Adrenal gland (tissue), 12 donors: ENCODE results near the gene SIRT5. TPM values are rescaled to one million over a fixed set of nuclear protein-coding genes. Genes with fewer than 3 reads are reported as not detected.
A peak's percentile ranks its signal among the peaks of the same experiment; 100 is the strongest.

Experiments
- DNase-seq, 7 donors: peaks; one replicate each; pipeline ENCODE4 v3.0.0-alpha.2; 2019 to 2020
- H3K27ac ChIP-seq, 5 donors: fragments of 200-600 bp; sonication (generic) in 4 of 5; 1 replicate in 3 of 5; 2 replicates in 2 of 5; pipeline versions ENCODE4 v1.5.1 to v1.8.0; 2016 to 2020; ENCODE audit warnings: mild to moderate bottlenecking in 1 of 5
- H3K27me3 ChIP-seq: fragments of 200-600 bp; 2 replicates; pipeline ENCODE4 v1.8.0; 2021
- H3K36me3 ChIP-seq, 2 donors: fragments of 200-600 bp; replicated peaks in 1 of 2; 1 replicate in 1 of 2; 2 replicates in 1 of 2; pipeline versions ENCODE4 v1.5.1 to v1.8.0; 2018 to 2022
- H3K4me1 ChIP-seq, 2 donors: fragments of 200-600 bp; replicated peaks in 1 of 2; 1 replicate in 1 of 2; 2 replicates in 1 of 2; pipeline versions ENCODE4 v1.5.1 to v1.8.0; 2018 to 2021
- H3K4me3 ChIP-seq, 4 donors: fragments of 200-600 bp; sonication (generic) in 3 of 4; one replicate each; pipeline ENCODE4 v1.5.1; 2016 to 2018
- H3K9me3 ChIP-seq, 3 donors: fragments of 200-600 bp; sonication (generic) in 1 of 3; replicated peaks in 1 of 3; 1 replicate in 2 of 3; 2 replicates in 1 of 3; pipeline versions ENCODE4 v1.5.1 to v1.8.0; 2016 to 2021
- CTCF ChIP-seq, 6 experiments: fragments of 450-650 bp in 4 of 6; fragments of 200-600 bp in 2 of 6; sonication (generic) in 1 of 6; IDR thresholded peaks; 1 replicate in 5 of 6; 2 replicates in 1 of 6; pipeline versions ENCODE4 v1.5.1 to v1.8.0; 2016 to 2021; ENCODE audit warnings: antibody characterized with exemption in 6 of 6, mild to moderate bottlenecking in 2 of 6, moderate library complexity in 1 of 6
- POLR2A ChIP-seq, 2 donors: fragments of 450-650 bp; IDR thresholded peaks; one replicate each; pipeline ENCODE4 v1.6.1; 2017; ENCODE audit warnings: antibody characterized with exemption in 2 of 2, mild to moderate bottlenecking in 2 of 2, moderate library complexity in 1 of 2
- WGBS, 4 donors: extraction: QIAGEN DNeasy Blood & Tissue Kit in 2 of 4; methylation state at CpG; one replicate each; pipeline versions ENCODE4 v1.1.5 to v1.1.7; 2013 to 2017; 5-methylcytosine and 5-hydroxymethylcytosine counted together
- intact Hi-C, 2 donors: fragments of 100-400 bp; cut with DNase I; formaldehyde crosslinking; loops; one replicate each; pipeline versions ENCODE4 v1.14.1 to v1.15.0; 2022 to 2023
- polyA plus RNA-seq, 3 donors: library from polyadenylated mRNA; stranded (reverse); fragments of 200-250 nt in 2 of 3; fragments of 350-450 nt in 1 of 3; fragmentation: Illumina TruSeq in 1 of 3; extraction: RNeasy Lipid Tissue Mini Kit (QIAGEN cat#74804) in 1 of 3; gene quantifications; one replicate each; pipeline ENCODE4 v1.2.3, GENCODE V29; 2013 to 2014
- total RNA-seq, 9 donors: library from RNA; depleted of rRNA in 4 of 9; stranded (reverse); fragments of >200 nt in 4 of 9; fragments of 120-200 nt in 1 of 9; fragmentation: NEBNext Ultra II Directional in 1 of 9; extraction: Animal tissue kit (Norgen Biotek cat#: 25700) in 1 of 9; gene quantifications; one replicate each; pipeline versions ENCODE4 v1.1.0 to v1.2.4, GENCODE V29; 2013 to 2023
- donor health status: healthy with polysubstance abuse.
- donor health status: Bipolar disorder and iron deficiency.
- donor health status: DM: yes; HTN: yes; CAD: no.
- donor health status: DM: no; HTN: no; CAD: no.
- donor health status: DM: no; HTN: no; CAD: no.
- donor health status: DM: yes; HTN: yes; CAD: no.

Gene SIRT5
- total and polyA plus RNA-seq, 12 donors, result 6.6 to 18.2 (median 11.1) TPM

GRCh38 chr6:13643125-13643524 lies 68.7 kb downstream of the SIRT5 start:
- no peaks in the 10 kb centered on the region for H3K27me3 ChIP-seq
- peak overlapping the region in 1 of 5 donors; percentile 41 for H3K27ac ChIP-seq
- H3K4me1 ChIP-seq, result peaks cover 0 to 19% of the 10 kb centered on the region in 2 donors
- H3K4me3 ChIP-seq, result no peak overlapping the region
- H3K9me3 ChIP-seq, result no peaks in the 10 kb centered on the region
- no peak for DNase-seq
- peaks cover 0 to 12% of the 10 kb centered on the region in 2 donors for H3K36me3 ChIP-seq
- intact Hi-C loops, result no loop called here
- WGBS, 4 donors, result 75 to 86% (median 84%) methylated on average over 3 of the region's 3 CpGs
- TF ChIP-seq POLR2A (IDR thresholded peaks at IDR 0.05) (no peak), CTCF (IDR thresholded peaks at IDR 0.05) (no peak)

- DNase-seq, result no peak
- intact Hi-C loops, result no loop called here
- TF ChIP-seq CTCF (IDR thresholded peaks at IDR 0.05) (no peak), POLR2A (IDR thresholded peaks at IDR 0.05) (no peak)
- H3K4me3 ChIP-seq, result no peak overlapping the region
- H3K27me3 ChIP-seq, result no peaks in the 10 kb centered on the region
- H3K36me3 ChIP-seq, result peaks cover 0 to 5% of the 10 kb centered on the region in 2 donors
- H3K9me3 ChIP-seq, result no peaks in the 10 kb centered on the region
- H3K4me1 ChIP-seq, result peaks cover 0 to 20% of the 10 kb centered on the region in 2 donors
- no peak overlapping the region for H3K27ac ChIP-seq
Measured at GRCh38 chr6:13648850-13649249, 74.4 kb downstream of the SIRT5 start.

GRCh38 chr6:13649393-13649792 lies 75.0 kb downstream of the SIRT5 start:
- H3K27ac ChIP-seq, result no peak overlapping the region
- 91 to 99% (median 97%) methylated on average over 4 of the region's 4 CpGs for WGBS, 4 donors
- H3K9me3 ChIP-seq, result no peaks in the 10 kb centered on the region
- H3K36me3 ChIP-seq, result peaks cover 0 to 5% of the 10 kb centered on the region in 2 donors
- intact Hi-C loops, result no loop called here
- H3K4me1 ChIP-seq, result peaks cover 0 to 21% of the 10 kb centered on the region in 2 donors
- H3K27me3 ChIP-seq, result no peaks in the 10 kb centered on the region
- no peak for TF ChIP-seq POLR2A (IDR thresholded peaks at IDR 0.05)
- TF ChIP-seq CTCF (IDR thresholded peaks at IDR 0.05), result no peak
- no peak overlapping the region for H3K4me3 ChIP-seq
- no peak for DNase-seq

- Histone ChIP-seq H3K36me3 (peaks cover 0 to 5% of the 10 kb centered on the region in 2 donors), H3K9me3 (no peaks in the 10 kb centered on the region), H3K27ac (no peak overlapping the region), H3K27me3 (no peaks in the 10 kb centered on the region), H3K4me3 (no peak overlapping the region), H3K4me1 (peaks cover 0 to 16% of the 10 kb centered on the region in 2 donors)
- DNase-seq, result no peak
- intact Hi-C loops, result no loop called here
- TF ChIP-seq CTCF (IDR thresholded peaks at IDR 0.05) (no peak), POLR2A (IDR thresholded peaks at IDR 0.05) (no peak)
- 87 to 95% (median 89%) methylated on average over 2 of the region's 2 CpGs for WGBS, 4 donors
Measured at GRCh38 chr6:13653296-13653695, 78.9 kb downstream of the SIRT5 start.
